ENCODE measurements around the gene ST3GAL2. TPM values are rescaled to one million over a fixed set of nuclear protein-coding genes. Genes with fewer than 3 reads are reported as not detected.

The ST3GAL2 gene, protein sequence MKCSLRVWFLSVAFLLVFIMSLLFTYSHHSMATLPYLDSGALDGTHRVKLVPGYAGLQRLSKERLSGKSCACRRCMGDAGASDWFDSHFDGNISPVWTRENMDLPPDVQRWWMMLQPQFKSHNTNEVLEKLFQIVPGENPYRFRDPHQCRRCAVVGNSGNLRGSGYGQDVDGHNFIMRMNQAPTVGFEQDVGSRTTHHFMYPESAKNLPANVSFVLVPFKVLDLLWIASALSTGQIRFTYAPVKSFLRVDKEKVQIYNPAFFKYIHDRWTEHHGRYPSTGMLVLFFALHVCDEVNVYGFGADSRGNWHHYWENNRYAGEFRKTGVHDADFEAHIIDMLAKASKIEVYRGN
- polyA plus RNA-seq (2013, experiment 1 of 2), result 22.3 TPM
- polyA plus RNA-seq (2013, experiment 2 of 2), result 24.3 TPM

DNA sequence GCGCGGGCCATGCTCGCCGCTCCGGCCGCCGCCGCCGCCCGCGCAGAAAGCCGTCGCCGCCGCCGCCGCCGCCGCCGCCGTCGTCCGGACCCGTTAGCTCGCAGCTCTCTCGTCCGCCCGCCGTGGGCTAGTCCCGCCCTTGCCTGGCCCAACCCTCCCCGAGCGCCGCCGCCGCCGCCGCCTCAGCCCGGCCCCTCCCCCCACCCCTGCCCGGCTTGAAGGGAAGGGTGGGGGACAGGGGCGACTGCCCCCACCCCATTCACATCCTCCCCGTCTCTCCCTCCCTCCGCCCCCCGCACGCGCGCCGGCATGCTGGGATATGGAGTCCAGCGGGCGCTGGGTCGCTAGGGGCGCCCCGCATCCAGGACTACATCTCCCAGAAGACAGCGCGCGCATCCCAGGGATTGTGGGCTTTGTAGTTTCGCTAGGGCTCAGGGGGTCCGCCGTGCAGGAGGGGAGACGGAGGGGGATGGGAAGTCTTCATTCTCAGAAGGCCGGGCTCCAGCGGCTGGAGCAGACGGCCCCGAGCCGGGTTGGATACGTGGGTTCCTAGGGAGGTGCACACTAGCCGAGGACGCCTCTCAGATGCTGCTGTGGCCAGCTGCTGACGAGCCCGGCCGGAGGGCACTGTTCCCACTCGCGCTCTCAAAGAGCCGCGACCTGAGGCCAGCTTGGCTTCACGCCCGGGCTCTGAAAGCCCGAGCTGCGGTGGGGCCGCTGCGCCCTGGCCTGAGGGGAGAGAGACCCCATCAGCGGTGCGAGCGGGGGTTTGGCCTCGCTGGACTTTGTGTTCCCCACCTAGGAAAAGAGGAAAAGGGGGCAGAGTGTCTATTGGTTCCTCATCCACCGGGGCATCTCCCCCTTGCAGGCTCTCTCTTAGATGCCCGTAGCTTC is at the start of gene ST3GAL2:
Gene ST3GAL2 (minus strand): TSS at position 132 of the 894 bp plus-strand sequence. CDS start 40,570 bp downstream, outside the sequence.
- H3K9me3 ChIP-seq (ENCODE audit: insufficient read depth, low read depth, low read length), result no peaks in the 10 kb centered on the region
- 2% methylated on average over 72 of the region's 86 CpGs for WGBS
- H3K36me3 ChIP-seq (ENCODE audit: insufficient read depth, low read length), result peaks cover 9% of the 10 kb centered on the region
- peak within 1 kb of the TSS; percentile 66 for H3K9ac ChIP-seq (ENCODE audit: low read depth, low read length)
- H3K4me3 ChIP-seq (ENCODE audit: low read length), result peak within 1 kb of the TSS; percentile 72
- peak within 1 kb of the TSS; percentile 27; the same call in 1 of the 2 replicates for H3K27ac ChIP-seq (ENCODE audit: low read depth, low read length)
- no peaks in the 10 kb centered on the region for H3K27me3 ChIP-seq (ENCODE audit: insufficient read depth, low read length)
- H3K4me1 ChIP-seq (ENCODE audit: insufficient read depth, low read length), result peaks cover 24% of the 10 kb centered on the region

GRCh38 chr16:70484867-70485266 is 46.0 kb upstream of the ST3GAL2 start:
- 100% methylated on average over 2 of the region's 2 CpGs for WGBS
- Histone ChIP-seq H3K4me3 (ENCODE audit: low read length) (no peak overlapping the region), H3K36me3 (ENCODE audit: insufficient read depth, low read length) (peaks cover 41% of the 10 kb centered on the region), H3K27ac (ENCODE audit: low read depth, low read length) (no peak overlapping the region), H3K4me1 (ENCODE audit: insufficient read depth, low read length) (no peaks in the 10 kb centered on the region), H3K9me3 (ENCODE audit: insufficient read depth, low read depth, low read length) (no peaks in the 10 kb centered on the region), H3K27me3 (ENCODE audit: insufficient read depth, low read length) (no peaks in the 10 kb centered on the region), H3K9ac (ENCODE audit: low read depth, low read length) (no peak overlapping the region)

GRCh38 chr16:70483426-70483825 is 44.5 kb upstream of the ST3GAL2 start:
- H3K4me3 ChIP-seq (ENCODE audit: low read length), result no peak overlapping the region
- H3K36me3 ChIP-seq (ENCODE audit: insufficient read depth, low read length), result peaks cover 49% of the 10 kb centered on the region
- WGBS, result 83% methylated on average over 5 of the region's 5 CpGs
- no peaks in the 10 kb centered on the region for H3K27me3 ChIP-seq (ENCODE audit: insufficient read depth, low read length)
- no peak overlapping the region for H3K27ac ChIP-seq (ENCODE audit: low read depth, low read length)
- no peak overlapping the region for H3K9ac ChIP-seq (ENCODE audit: low read depth, low read length)
- peaks cover 3% of the 10 kb centered on the region; the same call in 1 of the 2 replicates for H3K4me1 ChIP-seq (ENCODE audit: insufficient read depth, low read length)
- H3K9me3 ChIP-seq (ENCODE audit: insufficient read depth, low read depth, low read length), result no peaks in the 10 kb centered on the region

DNA sequence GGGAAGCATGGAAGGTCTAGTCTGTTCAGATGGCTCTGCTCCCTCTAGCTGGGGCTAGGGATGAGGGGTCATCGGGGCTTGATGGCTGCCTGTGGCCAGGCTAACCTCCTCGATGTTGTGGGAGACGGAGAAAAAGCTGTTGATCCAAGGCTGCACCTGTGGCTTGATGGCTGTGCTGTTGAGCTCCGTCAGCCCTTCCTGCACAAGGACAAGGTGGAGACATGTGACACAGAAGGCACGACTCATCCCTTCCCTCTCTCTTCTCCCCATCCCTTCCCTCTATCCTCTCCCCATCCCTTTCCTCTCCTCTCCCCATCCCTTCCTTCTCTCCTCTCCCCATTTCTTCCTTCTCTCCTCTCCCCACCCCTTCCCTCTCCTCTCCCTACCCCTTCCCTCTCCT is 43.7 kb upstream of the ST3GAL2 start:
- Histone ChIP-seq H3K27me3 (ENCODE audit: insufficient read depth, low read length) (no peaks in the 10 kb centered on the region), H3K4me3 (ENCODE audit: low read length) (no peak overlapping the region), H3K9me3 (ENCODE audit: insufficient read depth, low read depth, low read length) (no peaks in the 10 kb centered on the region), H3K36me3 (ENCODE audit: insufficient read depth, low read length) (peaks cover 49% of the 10 kb centered on the region), H3K27ac (ENCODE audit: low read depth, low read length) (no peak overlapping the region), H3K9ac (ENCODE audit: low read depth, low read length) (no peak overlapping the region), H3K4me1 (ENCODE audit: insufficient read depth, low read length) (peaks cover 3% of the 10 kb centered on the region; the same call in 1 of the 2 replicates)
- WGBS, result 91% methylated on average over 5 of the region's 5 CpGs

- no peak overlapping the region for H3K4me3 ChIP-seq (ENCODE audit: low read length)
- peaks cover 3% of the 10 kb centered on the region; the same call in 1 of the 2 replicates for H3K4me1 ChIP-seq (ENCODE audit: insufficient read depth, low read length)
- no peaks in the 10 kb centered on the region for H3K27me3 ChIP-seq (ENCODE audit: insufficient read depth, low read length)
- H3K9ac ChIP-seq (ENCODE audit: low read depth, low read length), result no peak overlapping the region
- no peaks in the 10 kb centered on the region for H3K9me3 ChIP-seq (ENCODE audit: insufficient read depth, low read depth, low read length)
- WGBS, result 94% methylated on average over 7 of the region's 7 CpGs
- H3K27ac ChIP-seq (ENCODE audit: low read depth, low read length), result no peak overlapping the region
- peaks cover 49% of the 10 kb centered on the region for H3K36me3 ChIP-seq (ENCODE audit: insufficient read depth, low read length)
These were observed 43.1 kb upstream of the ST3GAL2 start for GRCh38 chr16:70481929-70482536.

GRCh38 chr16:70480127-70481105 is 41.5 kb upstream of the ST3GAL2 start:
- H3K9ac ChIP-seq (ENCODE audit: low read depth, low read length), result no peak overlapping the region
- peaks cover 3% of the 10 kb centered on the region; the same call in 1 of the 2 replicates for H3K4me1 ChIP-seq (ENCODE audit: insufficient read depth, low read length)
- no peak overlapping the region for H3K4me3 ChIP-seq (ENCODE audit: low read length)
- H3K27ac ChIP-seq (ENCODE audit: low read depth, low read length), result no peak overlapping the region
- 96% methylated on average over 17 of the region's 17 CpGs for WGBS
- no peaks in the 10 kb centered on the region for H3K27me3 ChIP-seq (ENCODE audit: insufficient read depth, low read length)
- no peaks in the 10 kb centered on the region for H3K9me3 ChIP-seq (ENCODE audit: insufficient read depth, low read depth, low read length)
- H3K36me3 ChIP-seq (ENCODE audit: insufficient read depth, low read length), result peaks cover 49% of the 10 kb centered on the region

GRCh38 chr16:70478912-70479341 is 40.0 kb upstream of the ST3GAL2 start:
- Histone ChIP-seq H3K9me3 (ENCODE audit: insufficient read depth, low read depth, low read length) (no peaks in the 10 kb centered on the region), H3K9ac (ENCODE audit: low read depth, low read length) (no peak overlapping the region), H3K36me3 (ENCODE audit: insufficient read depth, low read length) (peaks cover 45% of the 10 kb centered on the region), H3K27ac (ENCODE audit: low read depth, low read length) (no peak overlapping the region), H3K27me3 (ENCODE audit: insufficient read depth, low read length) (no peaks in the 10 kb centered on the region), H3K4me1 (ENCODE audit: insufficient read depth, low read length) (peaks cover 3% of the 10 kb centered on the region; the same call in 1 of the 2 replicates), H3K4me3 (ENCODE audit: low read length) (no peak overlapping the region)
- WGBS, result 86% methylated on average over 10 of the region's 10 CpGs

GRCh38 chr16:70478169-70478568 is 39.3 kb upstream of the ST3GAL2 start:
- H3K27me3 ChIP-seq (ENCODE audit: insufficient read depth, low read length), result no peaks in the 10 kb centered on the region
- H3K36me3 ChIP-seq (ENCODE audit: insufficient read depth, low read length), result peaks cover 40% of the 10 kb centered on the region
- H3K4me3 ChIP-seq (ENCODE audit: low read length), result no peak overlapping the region
- no peaks in the 10 kb centered on the region for H3K9me3 ChIP-seq (ENCODE audit: insufficient read depth, low read depth, low read length)
- no peak overlapping the region for H3K9ac ChIP-seq (ENCODE audit: low read depth, low read length)
- WGBS, result 95% methylated on average over 8 of the region's 8 CpGs
- peaks cover 3% of the 10 kb centered on the region; the same call in 1 of the 2 replicates for H3K4me1 ChIP-seq (ENCODE audit: insufficient read depth, low read length)
- H3K27ac ChIP-seq (ENCODE audit: low read depth, low read length), result no peak overlapping the region

DNA sequence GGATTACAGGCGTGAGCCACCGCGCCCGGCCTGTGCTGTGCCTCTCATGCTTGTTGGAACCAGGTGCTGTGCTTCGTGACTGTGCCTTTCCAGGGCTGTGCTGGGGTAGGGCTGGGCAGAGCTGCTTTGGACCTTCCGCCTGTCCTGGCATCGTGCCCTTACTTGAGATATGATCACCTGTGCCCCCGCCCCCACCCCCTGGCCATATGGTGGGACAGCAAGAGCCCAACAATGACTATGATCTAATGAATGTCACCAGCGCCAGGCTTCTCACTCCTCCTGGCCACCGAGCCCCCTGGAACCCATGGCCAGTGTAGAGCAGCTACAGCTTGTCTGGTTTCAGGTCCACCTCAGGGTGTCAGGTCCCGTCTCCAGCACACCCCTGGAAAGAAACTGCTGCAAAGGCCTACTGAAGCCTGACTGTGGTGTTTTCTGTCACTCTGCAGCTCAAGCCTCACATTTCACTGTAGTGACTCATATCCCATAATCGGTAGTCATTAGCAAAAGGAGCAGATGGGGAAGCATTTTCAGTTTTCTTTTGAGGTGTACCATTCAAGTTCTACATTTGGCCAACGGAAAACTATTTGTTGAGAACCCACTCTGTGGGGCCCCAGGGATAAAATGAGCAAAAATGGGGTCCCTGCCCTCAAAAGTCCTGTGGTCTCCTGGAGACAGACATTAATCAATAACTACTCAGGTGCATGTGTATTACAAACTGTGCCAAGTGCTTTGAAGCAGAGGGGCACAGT is 37.5 kb upstream of the ST3GAL2 start:
- Histone ChIP-seq H3K9ac (ENCODE audit: low read depth, low read length) (no peak overlapping the region), H3K36me3 (ENCODE audit: insufficient read depth, low read length) (peaks cover 27% of the 10 kb centered on the region), H3K4me3 (ENCODE audit: low read length) (no peak overlapping the region), H3K9me3 (ENCODE audit: insufficient read depth, low read depth, low read length) (no peaks in the 10 kb centered on the region), H3K27ac (ENCODE audit: low read depth, low read length) (no peak overlapping the region), H3K4me1 (ENCODE audit: insufficient read depth, low read length) (peaks cover 3% of the 10 kb centered on the region; the same call in 1 of the 2 replicates), H3K27me3 (ENCODE audit: insufficient read depth, low read length) (no peaks in the 10 kb centered on the region)
- 91% methylated on average over 13 of the region's 13 CpGs for WGBS

Measured in HUES64 (cell line).